GM21619 (cell line): ENCODE data around the gene OR8G1.
"Not testable (repeated sequence)": the region's sequence is repeated elsewhere in the genome, so short reads cannot be mapped to it uniquely, and the experiment has no call there.

Experiments used
- ATAC-seq: cut with Tn5 transposase; IDR thresholded peaks from one replicate; pipeline ENCODE4 v1.9.1; 2021; ENCODE audit not compliant: unreplicated experiment

Gene OR8G1, protein sequence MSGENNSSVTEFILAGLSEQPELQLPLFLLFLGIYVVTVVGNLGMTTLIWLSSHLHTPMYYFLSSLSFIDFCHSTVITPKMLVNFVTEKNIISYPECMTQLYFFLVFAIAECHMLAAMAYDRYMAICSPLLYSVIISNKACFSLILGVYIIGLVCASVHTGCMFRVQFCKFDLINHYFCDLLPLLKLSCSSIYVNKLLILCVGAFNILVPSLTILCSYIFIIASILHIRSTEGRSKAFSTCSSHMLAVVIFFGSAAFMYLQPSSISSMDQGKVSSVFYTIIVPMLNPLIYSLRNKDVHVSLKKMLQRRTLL

DNA sequence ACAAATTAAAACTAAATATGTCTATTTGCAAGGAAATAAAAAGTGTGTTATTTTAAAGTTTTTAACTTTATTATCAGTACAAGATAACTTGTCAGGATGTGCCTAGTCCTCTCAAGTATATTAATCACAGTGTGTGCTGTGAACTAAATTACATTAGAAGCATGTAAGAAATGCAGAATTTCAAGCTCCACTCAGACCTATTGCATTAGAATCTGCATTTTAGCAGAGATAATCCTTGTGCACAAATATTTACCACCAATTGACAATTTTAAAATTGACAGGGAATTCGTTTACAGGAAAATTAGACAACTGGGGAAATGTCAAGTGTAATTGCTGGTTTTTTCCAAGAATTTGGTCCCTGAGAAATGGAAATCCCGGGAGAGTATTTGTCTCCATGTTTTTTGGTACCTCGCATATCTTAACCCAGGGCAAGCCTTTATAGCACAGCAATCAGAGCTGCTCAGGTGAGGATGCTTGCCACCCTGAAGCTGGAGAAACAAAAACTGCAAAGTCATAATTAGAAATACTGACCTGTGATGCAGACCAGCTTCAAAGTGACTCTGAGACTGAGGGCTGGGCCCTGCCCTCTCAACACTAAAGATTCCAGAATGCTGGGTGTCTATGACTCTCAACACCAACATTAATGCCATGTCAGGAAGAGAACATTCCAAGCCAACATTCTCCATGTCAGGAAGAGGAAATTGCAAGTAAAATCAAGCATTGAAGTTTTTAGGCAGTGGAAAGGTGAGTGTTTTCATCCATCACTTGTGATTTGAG is at the start of gene OR8G1:
TSS of gene OR8G1 (plus strand) at position 475 of the 777 bp plus-strand sequence. CDS start 8,581 bp downstream, outside the sequence.
- ATAC-seq: no peak

DNA sequence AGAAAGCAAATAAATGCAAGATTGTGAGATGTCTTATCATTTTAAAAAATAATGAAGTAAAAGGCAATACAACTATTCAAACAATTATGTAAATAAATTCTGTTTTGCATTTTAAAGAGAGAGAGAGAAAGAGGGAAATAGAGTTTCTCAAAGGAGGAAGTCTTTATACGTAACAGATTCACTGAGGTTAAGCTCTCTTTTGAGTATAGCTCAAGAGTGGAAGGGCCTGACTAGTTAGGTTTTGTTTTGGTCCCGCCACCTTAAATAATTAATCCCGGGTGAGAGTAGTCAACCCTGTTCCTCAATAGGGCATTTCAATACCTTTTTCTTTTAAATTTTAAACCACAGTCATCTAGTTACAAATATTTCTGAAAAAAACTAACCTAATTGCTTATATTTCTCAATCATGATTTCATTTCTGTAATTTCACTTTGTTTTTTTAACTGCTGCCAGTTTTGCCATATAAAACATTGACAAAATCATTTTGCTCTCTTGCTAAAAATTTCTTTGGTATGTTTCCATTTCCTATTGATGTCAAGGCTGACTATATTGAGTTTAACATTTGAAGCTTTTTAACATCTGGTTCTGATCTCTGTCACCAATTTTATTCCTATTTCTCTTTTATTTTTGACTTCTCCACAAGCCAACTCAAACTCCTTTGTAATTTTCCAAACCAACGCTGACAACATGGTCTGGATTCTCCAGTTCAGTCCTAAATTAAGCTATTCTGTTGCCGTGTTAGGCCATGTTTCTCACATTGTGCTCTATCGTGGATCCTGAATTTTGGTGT is 47.5 kb upstream of the OR8G1 start:
- ATAC-seq: peak; percentile 85

DNA sequence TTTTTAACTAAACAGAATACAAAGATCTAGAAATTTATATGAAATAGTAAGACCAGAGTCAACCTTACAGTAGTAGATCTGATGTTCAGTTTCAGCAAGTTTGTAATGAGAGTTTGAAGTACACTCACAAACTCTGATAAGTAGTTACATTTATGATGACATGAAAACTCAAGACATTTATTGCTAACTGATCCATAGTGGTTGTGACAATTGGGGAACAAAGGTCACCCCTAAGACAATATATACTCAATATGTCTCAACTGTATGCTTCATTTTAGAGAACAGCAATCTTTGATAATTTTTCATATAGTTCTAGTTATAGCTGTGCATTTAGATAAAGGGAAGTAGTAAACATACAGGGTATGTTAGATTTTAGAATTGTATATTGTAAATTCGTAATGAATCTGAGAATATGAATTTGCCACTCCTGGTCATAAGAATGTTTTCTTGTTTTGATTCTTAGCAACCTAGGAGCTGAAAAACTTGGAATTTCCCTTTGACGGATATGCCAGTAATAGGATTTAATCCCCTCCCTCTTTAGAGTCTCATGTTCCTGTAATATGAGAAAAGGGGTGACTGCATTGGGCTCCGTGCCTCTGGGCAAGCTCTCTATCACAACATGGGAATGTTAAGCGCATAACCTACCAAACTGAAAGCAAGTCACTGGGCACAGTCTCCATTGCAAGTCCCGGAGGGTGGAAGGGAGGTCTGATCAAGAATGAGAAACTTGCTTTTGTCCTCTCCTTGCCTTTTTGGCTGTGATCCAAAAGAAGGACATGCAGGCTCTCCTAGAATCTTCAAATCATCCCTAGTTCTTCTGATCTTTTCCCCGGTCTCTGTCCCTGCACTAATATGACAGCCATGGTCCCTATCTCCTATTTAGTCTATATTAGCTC is 46.4 kb upstream of the OR8G1 start:
- no peak for ATAC-seq

DNA sequence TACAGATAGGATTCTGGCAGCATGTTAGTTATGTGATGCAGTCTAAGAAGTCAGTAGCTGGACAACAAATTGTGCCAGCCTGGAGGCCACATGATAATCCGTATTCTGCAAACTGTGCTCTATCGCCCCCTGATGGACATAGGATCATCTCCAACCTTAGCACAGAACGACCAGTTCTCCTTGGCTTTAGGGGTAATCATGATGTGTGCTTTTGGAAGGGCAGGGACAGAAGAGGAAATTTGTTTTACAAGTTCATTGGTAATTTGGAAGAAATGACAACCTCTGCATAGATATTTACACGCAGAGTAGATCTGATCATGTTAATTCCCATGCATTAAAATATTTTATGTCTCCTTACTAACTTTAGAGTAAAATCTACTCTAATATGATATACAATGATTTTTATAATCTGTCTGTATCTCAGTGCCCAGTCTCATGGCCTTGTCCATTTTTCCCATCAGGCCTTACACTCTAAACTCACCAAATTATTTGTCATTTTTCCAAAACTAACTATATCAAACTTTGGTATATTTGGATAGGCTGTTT is 45.6 kb upstream of the OR8G1 start:
- peak; percentile 63 for ATAC-seq

DNA sequence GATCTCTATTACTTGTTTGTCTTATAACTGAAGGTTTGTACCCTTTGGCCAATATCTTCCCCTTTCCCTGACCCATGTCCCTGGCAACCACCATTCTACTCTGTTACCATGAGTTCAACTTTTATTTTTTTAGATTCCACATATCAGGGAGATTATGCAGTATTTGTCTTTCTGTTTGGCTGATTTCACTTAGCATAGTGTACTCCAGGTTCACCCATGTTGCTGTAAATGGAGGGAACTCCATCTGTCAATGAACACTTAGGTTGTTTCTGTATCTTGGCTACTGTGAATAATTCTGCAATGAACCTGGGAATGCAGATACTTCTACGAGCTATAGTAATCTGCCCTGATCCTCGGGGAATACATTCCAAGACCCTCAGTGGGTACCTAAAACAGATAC is 42.9 kb upstream of the OR8G1 start:
- ATAC-seq: no peak

DNA sequence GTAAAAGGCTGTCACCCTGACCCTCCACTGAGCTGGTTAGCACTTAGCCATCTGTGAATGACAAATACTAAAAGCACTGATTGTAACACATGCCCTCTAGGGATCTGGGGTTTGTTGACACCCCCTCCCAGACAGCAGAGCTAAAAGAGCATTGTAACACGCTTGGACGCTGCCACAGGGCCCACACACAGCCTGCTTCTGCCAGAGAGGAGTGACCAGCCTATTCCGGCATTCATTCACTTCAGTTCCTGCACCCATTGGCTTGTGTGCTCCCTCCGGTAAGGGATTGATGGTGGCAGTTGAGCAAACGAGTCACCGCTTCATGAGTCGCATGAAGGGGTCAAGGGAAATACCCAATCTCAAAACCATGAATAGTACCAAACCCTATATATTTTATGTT is 42.0 kb upstream of the OR8G1 start:
- no peak for ATAC-seq

DNA sequence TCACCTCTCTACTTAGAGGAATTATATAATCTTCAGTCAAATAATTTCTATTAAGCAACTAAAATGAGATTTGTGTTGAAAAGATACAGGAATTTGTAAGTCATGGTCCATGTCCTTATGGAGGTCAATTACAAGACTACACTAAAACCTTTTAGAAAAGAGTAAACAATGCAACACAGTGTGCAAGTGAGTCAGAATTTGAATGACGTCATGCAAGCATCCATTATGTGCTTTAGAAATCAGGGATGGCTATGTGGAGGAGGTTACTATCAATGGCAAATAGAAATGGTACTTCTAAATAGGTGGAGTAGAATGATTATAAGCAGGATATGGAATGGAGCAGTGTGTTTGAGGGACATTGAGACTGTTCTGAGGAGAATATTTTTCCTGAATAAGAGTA is 41.2 kb upstream of the OR8G1 start:
- no peak for ATAC-seq

DNA sequence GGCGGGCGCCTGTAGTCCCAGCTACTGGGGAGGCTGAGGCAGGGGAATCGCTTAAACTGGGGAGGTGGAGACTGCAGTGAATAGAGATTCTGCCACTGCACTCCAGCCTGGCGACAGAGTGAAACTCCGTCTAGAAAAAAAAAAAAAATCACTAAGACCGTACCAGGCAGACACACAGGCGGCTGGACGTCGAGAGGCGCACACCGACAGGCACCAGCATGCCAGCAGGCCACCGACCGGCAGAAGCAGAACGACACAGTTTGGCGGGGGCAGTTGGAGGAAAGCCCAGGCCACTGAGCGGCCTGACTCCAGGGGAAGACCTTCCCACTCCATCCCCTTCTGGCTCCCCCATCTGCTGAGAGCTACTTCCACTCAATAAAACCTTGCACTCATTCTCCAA is 40.2 kb upstream of the OR8G1 start:
- no peak for ATAC-seq

DNA sequence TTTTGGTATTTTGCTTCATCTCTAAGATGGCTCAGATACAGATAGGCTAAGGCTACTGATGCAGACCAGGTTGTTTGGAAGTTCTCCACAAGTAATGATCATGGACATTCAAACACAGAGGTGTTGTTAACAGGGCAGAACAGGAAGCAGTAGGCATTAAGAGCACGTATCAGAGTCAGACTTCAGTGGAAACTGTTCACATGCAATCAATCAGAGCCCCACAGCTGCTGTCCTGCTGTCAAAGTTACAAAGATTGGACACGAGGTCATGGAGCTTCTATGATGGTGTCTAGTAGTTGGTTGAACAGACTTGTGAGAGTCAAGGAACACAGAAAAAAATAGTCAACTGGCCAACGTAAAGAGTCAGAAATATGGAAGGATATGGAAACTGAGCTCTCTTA is 37.9 kb upstream of the OR8G1 start:
- no peak for ATAC-seq

DNA sequence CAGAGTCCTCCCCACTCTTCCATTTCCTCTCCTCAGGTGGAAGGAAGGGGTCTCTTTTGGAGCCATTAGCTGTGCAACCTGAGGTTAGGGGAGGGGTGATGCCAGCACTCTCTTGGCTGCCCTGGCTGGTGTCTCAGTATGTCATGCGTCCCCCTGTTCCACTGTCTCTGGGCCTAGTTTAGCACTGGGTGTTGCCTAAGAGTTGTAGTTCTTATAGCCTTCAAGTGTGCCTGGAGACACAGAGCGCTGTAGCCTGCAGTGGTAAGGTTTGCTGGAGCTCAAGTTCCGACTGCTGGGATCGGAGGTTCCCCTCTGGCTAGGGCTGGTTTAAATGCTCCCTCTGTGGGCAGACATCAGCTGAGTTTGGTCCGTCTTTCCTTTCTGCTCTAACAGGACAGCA is 36.9 kb upstream of the OR8G1 start:
- ATAC-seq: no peak

DNA sequence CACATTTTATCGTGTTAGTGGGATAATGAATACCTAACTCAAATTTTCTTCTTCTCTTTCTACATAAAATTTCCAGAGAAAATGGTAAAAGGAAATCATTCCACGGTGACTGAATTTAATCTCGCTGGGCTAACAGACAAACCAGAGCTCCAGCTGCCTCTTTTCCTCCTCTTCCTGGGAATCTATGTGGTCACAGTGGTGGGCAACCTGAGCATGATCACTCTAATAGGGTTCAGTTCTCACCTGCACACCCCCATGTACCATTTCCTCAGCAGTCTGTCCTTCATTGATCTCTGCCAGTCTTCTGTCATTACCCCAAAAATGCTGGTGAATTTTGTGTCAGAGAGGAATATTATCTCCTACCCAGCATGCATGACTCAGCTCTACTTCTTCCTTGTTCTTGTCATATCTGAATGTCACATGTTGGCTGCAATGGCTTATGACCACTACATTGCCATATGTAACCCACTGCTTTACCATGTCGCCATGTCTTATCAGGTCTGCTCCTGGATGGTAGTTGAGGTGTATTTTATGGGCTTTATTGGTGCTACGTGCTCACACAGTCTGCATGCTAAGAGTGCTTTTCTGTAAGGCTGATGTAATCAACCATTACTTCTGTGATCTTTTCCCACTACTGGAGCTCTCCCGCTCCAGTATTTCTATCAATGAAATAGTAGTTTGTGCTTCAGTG is 33.6 kb upstream of the OR8G1 start:
- no peak for ATAC-seq

DNA sequence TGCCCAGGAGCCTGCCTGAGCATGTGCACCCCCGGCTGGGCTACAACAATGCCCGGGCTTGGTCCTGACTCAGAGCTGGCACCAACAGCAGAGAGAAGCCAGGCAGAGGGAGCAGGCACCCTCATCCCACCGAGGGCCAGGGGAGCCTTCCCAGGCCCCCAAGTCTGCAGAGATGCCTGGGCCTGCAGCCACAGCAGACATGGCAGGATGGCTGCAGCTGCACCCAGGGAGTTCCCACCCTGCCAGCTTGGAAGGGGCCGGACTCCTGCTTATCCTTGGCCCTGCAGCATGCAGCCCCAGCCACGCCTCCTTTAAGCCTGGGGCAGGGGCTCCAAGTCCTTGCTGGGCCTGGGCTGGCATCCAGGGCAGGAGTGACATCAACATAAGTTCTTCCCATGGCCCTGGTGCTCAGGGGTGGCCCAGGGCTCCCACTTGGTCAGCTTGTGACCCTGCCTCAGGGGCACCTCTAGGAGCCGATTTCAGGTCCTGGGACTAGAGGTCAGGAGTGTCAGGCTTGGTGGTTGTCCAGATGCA is 31.0 kb upstream of the OR8G1 start:
- ATAC-seq: no peak

DNA sequence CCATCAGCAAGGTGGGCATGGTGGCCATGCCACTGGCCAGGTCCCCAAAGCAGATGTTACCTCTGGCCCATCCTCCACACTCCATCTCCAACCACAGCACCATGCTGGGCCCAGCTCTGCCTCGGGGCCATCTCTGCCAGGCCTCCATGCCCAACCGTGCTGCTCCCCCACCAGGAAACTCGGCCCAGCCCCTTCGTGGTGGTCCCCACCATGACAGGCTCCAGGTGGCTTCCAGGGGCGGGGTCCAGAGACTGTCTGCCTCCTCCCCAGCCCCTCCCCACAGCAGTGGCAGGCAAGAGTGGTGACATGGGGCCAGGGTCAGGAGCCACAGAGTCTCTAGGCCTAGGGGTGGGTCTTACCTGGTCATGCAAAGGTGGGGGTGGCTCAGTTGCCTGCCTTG is 30.5 kb upstream of the OR8G1 start:
- no peak for ATAC-seq

DNA sequence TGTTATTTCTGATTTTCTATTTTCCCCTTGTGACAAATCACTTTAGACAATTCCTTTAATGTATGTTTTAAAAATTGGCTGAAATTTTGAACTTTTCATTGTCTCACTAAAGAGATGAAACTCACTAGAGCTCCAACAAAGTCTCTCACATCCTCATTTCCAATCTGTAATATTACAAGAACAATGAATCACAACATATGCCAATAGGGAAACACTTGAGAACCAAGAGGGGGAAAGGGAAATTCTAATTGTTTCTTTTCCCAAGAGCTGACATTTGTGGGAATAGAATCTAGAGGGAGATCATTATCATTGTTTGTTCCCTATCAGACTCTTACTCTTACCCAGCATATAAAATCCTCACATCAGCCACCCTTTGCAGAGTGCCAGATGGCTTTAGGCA is 29.6 kb upstream of the OR8G1 start:
- no peak for ATAC-seq

DNA sequence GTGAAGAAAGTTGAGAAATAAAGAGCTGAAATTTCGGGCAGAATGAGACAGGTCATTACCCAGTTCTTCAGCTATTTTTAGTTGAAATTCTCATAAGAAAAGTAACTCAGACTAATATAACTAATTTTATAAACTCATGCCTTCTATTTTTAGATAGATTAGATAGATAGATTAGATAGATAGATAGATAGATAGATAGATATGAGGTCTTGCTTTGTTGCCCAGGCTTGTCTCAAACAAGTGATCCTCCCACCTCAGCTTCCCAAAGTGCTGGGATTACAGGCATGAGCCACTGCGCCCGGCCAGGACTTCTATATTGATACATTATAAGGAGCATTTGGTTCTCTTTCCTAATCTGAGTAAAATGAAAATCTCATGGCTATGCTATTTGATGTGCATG is 26.9 kb upstream of the OR8G1 start:
- no peak for ATAC-seq

DNA sequence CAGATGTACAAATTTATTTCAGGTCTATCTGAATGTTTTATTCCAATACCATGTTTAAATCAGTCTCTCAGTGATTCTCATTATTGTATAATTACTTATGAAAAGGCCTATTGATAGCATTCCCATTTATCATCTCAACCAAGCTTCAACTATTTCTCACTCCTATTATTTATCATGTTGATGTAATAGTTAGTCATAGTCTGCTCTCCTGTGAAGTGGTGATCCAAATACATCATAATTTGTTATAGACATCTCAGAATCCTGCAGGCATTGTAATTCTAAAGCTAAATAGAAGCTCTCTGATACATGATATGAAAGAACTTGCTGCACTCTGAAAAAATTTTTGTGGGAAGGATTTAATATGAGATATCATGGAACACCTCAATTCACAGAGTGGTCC is 21.8 kb upstream of the OR8G1 start:
- ATAC-seq: no peak

DNA sequence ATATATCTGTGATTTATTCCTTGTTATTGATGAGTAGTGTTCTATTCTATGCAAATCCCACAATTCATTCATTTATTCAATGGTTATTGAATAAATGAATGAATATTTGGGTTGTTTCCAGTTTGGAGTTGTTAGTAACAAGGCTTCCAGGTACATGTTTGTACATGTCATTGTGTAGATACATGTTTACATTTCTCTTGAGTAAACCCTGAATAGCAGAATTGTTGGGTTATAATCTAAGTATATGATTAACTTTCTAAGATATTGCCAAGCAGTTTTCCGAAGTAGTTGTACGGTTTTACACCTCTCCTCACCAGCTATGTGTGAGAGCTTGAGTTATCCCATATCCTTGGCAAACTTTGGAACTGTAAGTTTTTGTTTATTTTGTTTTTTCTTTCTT is 18.5 kb upstream of the OR8G1 start:
- ATAC-seq: no peak

DNA sequence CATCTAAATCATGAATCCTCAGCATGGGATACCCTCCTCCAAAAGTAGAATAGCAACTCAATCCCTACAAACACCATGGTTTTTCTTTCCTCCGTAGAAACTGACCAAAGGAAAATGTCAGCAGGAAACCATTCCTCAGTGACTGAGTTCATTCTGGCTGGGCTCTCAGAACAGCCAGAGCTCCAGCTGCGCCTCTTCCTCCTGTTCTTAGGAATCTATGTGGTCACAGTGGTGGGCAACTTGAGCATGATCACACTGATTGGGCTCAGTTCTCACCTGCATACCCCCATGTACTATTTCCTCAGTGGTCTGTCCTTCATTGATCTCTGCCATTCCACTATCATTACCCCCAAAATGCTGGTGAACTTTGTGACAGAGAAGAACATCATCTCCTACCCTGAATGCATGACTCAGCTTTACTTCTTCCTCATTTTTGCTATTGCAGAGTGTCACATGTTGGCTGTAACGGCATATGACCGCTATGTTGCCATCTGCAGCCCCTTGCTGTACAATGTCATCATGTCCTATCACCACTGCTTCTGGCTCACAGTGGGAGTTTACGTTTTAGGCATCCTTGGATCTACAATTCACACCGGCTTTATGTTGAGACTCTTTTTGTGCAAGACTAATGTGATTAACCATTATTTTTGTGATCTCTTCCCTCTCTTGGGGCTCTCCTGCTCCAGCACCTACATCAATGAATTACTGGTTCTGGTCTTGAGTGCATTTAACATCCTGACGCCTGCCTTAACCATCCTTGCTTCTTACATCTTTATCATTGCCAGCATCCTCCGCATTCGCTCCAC is 16.1 kb upstream of the OR8G1 start:
- ATAC-seq: not testable (repeated sequence)

DNA sequence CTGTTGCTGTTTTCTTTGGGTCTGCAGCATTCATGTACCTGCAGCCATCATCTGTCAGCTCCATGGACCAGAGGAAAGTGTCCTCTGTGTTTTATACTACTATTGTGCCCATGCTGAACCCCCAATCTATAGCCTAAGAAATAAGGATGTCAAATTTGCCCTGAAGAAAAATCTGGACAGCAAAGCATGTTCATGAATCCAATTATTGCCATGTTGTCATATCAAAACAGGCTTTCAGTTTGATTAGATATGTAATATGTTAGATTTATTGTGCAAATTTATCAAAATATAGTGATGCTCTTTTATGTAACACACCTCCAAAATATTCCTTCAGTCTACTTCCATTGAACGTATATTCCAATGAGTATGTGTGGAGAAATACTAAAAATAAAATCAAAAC is 15.4 kb upstream of the OR8G1 start:
- ATAC-seq: no peak
